ENCODE data around the gene RPH3AL.
"Not testable (repeated sequence)": the region's sequence is repeated elsewhere in the genome, so short reads cannot be mapped to it uniquely, and the experiment has no call there.

Gene RPH3AL

DNA sequence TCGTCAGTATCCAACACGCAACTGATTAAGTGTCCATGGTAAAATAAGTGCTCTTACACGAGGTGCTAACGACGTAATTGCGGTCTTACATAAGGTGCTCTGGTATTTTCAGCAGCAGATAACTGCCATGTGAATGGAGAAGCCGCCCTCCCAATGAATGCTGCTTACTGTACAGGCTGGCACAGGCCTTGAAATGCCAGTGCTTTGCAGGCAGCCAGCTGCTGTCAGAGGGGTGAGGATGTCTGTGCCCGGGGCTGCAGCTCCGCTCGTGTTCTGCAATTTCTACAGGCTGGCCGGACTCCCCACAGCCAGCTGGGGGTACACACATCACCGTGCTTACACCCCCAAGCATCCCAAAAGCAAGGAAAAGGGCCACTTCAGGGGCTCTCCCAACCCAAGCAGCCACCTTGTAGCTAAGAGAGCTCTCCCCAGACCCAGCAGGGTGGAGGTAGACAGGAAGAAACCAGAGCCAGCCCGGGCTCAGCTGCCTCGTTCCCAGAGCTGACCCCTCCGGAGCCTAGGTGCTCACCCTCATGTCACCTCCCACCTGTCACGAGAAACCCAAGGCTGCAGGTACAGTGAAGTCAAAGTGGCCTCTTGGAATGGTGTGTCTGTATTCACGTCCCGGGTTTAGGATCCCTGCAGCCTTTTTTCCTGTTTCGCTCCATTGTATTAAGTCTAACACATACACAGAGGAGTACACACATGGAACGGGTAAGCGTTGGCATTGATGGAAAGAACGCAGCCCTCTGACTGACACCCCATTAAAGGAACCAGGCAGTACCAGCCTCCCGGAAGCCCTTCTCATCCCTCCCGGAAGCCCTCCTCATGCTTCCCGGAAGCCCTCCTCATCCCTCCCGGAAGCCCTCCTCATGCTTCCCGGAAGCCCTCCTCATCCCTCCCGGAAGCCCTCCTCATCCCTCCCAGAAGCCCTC, 27.2 kb upstream of the RPH3AL start:
- no peak for DNase-seq

DNA sequence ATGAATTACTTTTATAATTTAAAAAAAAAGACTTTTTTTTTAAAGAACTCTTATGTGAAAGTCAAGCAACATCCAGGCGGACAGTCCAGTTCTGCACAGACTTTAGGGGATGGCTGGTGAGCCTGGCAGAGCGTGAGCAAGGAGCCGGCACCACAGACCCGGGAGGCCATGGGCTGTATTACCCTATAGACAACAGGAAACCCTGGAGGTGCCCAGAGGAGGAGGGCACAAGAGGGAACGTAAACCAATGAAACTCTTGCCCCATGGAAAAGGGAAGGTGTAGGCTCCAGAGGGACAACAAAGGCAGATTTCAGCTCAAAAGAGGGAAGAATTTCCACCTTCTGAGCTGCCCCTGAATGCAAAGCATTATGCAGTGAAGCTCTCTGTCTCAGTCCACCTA, 25.5 kb upstream of the RPH3AL start:
- DNase-seq = no peak

DNA sequence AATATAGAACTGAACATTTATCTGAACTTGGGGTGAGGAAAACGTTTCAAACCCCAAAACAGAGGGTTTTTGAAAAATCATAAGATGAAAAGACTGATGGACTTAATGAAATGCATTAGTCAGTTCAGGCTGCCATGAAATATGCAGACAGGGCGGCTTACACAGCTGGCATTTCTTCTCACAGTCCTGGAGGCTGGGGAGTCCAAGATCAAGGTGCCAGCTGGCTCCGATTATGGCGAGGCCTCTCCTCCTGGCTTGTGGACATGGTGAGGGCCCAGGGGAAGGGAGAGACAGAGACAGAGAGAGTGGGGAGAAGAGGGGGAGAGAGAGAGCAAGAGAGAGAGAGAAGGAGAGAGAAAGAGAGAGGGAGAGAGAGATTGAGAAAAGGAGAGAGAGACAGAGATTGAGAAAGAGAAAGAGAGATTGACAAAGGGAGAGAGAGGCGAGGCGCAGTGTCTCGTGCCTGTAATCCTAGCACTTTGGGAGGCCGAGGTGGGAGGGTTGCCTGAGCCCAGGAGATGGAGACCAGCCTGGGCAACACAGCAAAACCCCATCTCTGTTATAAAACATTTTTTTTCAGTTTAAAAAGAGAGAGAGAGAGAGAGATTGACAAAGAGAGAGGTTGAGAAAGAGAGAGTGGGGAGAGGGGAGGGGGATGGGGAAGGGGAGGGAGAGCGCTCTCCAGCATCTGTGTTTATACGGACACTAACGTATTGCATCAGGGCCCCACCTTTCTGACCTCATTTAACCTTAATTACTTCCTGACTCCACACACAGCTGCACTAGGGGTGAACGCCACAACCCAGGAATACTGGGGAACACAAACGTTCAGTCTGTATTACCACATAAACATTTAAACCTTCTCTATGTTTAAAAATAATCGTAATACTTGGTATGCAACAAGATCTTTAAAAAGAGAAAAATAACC, 24.6 kb upstream of the RPH3AL start:
- DNase-seq = no peak

DNA sequence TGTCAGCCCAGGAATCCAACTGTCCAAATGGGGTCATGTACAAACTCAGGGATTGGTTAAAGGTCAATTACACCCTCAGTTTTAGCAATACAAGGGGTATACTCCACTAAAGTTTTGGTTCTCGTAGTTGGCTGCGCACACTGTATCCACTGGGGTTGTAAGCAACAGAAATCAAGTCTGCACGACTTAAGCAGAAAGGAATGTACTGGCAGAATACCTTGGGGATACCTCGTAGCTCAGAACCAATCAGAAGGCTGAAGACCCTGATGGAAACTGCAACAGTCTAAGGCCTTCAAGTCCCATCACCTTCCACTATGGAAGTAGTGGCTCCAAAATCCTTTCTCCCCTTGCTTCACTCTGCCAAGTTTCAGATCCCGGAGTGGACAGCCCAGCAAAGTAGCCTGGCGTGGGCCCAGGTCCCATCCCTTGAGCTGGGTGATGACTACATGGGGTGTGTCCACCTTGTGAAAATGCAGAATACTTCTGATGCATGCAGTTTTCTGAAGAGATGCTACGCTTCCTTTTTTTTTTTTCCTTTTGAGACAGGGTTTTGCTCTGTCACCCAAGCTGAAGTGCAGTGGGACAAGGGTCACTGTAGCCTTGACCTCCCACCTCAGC, 21.1 kb upstream of the RPH3AL start:
- no peak for DNase-seq

DNA sequence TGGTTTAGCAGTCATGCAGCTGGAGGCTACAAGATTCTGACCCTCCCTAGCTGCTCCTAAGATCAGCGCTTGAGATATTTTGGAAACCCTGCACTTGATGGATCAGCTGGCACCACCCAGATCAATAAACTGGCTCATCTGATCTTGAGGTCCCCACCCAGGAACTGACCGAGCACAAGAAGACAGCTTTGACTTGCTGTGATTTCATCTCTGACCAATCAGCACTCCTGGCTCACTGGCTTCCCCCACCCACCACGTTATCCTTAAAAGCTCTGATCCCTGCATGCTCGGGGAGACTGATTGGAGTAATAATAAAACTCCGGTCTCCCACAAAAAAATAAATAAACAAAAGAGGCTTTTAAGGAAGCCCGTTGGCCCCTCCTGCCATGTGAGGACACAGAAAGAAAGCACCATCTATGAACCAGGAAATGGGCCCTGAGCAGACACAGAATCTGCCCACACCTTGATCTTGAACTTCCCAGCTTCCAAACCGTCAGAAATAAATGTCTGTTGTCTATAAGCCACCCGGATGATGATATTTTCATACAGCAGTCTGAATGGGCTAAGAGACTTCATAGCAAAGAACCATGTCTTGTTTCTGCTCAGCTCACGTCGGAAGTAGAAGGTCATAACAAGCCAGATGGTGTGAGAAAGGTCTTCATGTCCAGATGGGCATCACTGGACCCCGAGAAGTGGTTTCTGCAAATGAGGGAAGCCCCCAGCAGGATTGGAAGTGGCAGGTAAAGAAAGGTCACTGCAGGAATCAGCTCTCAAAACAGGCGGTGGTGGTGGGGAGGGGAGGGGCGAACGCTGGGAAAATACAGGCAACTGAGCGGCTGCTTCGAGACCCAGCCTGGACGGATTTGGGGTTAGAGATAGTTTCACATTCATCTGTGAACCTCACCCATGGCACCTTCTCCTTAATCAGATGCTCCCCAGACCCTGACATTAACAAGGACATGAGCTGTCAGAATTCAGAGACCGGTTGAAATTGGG, 19.8 kb upstream of the RPH3AL start:
- no peak for DNase-seq

DNA sequence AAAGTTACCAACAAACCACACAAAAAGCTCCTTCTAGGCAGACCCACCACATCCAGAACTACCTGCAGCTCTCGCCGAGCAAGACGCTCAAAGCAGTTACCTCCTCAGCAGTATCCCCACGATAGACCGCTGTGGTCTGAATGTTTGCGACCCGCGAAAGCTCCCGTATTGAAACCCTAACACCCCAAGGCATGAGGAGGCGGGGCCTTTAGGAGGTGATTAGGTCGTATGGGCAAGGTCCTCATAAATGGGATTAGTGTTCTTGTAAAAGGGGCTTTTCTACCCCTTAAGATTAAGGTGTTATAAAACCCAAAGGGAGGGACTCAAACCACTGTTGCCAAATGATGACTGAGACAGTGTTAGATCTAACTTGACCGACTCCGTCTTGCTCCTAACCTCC, 19.0 kb upstream of the RPH3AL start:
- no peak for DNase-seq

DNA sequence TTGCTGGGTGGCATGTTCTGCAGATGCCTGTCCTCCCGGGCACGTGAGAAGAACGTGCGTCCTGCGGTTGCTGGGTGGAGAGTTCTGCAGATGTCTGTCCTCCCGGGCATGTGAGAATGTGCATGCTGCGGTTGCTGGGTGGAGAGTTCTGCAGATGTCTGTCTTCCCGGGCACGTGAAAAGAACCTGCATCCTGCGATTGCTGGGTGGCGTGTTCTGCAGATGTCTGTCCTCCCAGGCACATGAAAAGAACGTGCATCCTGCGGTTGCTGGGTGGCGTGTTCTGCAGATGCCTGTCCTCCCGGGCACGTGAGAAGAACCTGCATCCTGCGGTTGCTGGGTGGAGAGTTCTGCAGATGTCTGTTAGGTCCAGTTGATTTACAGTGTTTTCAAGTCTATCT, 15.0 kb upstream of the RPH3AL start:
- DNase-seq = not testable (repeated sequence)

DNA sequence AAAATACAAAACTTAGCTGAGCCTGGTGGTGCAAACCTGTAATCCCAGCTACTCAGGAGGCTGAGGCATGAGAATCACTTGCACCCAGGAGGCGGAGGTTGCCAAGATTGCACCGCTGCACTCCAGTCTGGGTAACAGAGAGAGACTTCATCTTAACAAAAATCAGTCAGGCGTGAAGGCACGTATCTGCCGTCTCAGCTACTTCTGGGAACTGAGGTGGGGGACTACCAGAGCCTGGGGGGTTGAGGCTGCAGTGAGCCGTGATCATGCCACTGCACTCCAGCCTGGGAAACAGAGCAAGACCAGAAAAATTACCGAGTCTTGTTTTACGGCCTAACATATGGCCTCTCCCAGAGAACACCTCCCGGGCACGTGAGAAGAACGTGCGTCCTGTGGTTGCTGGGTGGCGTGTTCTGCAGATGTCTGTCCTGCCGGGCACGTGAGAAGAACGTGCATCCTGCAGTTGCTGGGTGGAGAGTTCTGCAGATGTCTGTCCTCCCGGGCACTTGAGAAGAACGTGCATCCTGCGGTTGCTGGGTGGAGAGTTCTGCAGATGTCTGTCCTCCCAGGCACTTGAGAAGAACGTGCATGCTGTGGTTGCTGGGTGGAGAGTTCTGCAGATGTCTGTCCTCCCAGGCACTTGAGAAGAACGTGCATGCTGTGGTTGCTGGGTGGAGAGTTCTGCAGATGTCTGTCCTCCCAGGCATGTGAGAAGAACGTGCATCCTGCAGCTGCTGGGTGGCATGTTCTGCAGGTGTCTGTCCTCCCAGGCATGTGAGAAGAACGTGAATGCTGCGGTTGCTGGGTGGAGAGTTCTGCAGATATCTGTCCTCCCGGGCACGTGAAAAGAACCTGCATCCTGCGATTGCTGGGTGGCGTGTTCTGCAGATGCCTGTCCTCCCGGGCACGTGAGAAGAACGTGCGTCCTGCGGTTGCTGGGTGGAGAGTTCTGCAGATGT, 14.3 kb upstream of the RPH3AL start:
- peak; percentile 14 for DNase-seq

DNA sequence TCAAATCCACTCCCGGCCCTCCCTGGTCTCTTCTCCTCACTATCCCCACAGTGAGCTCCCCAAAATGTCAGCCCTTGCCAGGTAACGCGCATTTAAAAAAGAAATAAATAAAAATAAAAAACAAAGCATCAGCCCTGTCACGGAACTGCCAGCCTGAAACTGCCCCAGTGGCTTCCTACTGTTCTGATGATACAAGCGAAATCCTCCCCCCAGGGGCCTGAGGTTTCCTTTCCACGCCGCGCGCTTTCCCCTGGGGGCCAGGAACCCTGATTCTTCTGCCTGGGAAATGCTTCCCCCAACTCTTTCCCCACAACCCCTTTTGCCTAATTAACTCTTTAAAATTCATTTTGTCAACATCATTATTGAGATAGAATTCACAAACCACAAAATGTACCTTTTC, 12.2 kb upstream of the RPH3AL start:
- no peak for DNase-seq

DNA sequence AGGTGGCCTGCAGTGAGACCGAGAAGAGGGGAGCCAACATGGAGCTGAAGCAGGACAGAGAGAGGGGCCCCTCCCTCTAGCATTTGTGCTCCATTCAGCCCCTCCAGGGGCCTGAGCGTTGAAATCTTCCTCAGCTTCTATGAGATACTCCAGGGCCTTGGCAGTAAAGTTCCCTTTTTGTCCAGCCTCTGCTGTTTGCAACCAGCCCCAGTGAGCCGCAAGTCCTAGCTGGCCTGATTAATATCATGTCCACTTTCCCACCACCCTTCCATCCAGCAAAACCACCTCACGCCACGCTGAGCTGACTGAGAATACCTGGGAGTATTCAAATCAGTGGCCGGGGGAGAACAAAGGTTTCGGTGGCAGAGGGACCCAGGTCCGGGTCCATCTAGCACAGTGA, 11.7 kb upstream of the RPH3AL start:
- no peak for DNase-seq

DNA sequence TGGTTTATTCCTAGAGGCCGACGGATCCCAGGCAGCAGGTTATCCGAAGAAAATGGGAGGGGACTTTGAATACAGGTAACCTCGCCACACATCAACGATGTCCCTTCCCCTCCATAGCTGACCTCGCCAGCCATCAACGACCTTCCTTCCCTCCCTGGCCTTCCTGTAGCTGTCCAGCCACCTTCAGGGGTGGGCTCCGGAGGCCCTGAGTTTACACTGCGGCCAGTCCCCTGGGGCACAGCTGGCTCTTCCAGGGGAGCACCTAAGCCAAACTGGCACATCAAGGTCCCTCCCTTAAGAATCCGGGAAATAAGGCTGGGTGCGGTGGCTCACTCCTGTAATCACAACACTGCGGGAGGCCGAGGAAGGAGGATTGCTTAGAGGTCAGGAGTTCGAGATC, 10.1 kb upstream of the RPH3AL start:
- no peak for DNase-seq

DNA sequence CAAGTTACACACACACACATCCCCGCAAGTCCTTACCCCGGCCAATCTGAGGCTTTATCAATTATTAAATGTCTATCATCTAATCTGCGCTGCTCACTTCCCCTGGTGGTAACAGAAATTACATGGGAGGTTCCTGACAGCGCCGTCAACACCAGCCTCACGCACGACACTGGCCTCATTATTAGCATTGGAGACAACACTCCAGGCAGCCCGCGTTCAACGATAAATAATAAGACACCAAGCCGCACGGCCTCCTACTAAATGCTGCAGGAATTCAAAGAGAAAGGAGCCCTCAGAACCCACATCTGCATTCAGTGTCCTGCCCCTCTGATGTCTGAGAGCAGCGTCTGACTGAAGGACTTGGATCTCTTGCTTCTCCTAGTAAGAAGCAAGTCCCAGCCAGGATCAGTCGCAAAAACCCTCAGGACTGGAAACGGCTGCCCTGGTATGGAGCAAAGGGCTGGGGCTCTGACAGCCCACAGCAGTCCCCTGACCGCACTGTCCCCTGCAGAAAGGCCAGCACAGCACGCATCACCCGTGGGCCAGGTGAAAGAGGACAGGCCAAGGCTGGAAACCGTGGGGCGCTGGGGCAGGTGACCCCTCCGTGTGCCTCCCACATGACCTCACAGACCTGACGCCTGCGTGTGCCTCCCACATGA, 7.6 kb upstream of the RPH3AL start:
- DNase-seq = no peak

DNA sequence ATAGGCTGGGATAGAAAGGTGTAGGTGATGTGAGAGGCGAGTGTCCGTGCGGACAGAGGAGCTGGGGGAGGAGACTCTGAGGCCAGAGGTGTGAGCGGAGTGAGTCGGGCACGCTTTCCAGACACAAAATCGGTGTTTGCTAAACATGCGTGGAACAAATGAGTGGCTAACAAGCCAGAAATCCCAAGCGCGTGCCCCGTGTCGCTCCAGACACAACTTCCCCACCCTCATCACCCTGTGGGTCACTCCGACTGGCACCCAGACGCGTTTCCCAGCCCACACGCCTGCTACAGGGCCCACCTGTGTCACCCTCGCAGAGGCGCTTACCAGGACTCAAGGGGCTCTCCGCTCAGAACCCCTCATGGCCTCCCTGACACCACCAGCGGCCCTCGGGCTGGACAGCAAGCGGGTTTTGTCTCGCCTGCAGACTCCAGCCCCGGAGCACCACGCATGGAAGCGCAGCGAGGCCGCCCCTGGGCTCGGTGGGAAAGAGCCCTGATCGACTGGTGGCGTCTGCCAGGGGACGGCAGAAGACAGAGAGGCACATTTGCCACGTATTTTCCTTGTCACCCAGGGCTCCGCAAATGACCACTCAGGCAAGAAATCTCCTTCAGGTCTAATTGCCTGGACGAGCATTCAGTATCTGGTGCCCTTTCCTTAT, 6.0 kb upstream of the RPH3AL start:
- no peak for DNase-seq

DNA sequence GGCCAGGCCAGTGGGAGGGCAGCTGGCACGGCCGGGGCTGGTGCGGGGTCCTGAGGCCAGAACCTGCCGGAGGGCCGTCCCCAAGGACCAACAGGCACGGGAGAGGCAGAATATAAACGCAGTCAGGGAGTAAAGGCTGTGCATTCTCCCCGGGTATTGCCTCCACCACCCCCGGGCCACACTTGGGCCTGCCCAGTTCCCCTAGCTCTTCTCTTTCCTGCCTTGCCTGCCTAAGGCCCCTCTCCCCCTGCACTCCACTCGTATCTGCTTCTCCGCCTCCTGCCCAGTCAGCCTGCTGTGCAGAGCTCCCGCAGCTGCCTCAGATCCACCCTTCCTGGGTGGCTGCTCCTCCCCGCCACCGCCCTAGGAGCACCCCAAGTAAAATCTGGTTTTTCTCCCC, 5.0 kb upstream of the RPH3AL start:
- no peak for DNase-seq

DNA sequence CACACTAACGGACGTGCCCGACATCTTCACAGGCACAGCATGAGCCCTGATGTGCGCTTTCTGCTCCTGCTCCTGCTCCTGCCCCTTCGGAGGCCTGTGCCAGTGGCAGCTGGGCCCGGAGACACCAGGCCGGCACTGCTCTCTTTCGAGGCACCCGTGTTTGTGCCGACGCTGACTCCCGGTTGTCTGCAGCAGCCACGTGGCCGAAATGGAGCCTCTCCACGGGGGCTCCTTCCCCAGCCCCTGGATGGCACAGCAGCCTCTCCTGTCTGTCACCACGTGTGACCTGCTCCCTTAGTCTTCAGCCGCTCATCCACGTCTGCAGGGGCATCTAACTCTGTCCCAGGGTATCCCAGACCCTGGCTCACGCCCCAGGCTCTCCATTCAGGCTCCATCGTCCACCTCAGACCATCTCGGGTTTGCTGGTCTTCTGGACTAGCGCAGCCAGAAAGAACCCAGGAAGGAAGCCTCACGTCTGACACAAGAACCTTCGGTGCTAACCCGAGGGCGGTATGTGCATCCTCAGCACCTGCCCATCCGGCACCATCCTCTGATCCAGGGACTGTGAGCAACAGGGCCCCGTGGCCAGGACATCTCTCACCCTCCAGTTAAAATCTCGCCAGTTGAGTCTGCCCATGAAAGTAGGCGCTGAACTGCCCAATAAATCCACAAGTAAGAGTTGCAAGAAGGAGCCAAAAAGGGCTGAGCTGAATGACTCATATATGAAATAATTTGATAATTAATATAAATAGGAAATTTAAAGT, 4.2 kb upstream of the RPH3AL start:
- DNase-seq = no peak

DNA sequence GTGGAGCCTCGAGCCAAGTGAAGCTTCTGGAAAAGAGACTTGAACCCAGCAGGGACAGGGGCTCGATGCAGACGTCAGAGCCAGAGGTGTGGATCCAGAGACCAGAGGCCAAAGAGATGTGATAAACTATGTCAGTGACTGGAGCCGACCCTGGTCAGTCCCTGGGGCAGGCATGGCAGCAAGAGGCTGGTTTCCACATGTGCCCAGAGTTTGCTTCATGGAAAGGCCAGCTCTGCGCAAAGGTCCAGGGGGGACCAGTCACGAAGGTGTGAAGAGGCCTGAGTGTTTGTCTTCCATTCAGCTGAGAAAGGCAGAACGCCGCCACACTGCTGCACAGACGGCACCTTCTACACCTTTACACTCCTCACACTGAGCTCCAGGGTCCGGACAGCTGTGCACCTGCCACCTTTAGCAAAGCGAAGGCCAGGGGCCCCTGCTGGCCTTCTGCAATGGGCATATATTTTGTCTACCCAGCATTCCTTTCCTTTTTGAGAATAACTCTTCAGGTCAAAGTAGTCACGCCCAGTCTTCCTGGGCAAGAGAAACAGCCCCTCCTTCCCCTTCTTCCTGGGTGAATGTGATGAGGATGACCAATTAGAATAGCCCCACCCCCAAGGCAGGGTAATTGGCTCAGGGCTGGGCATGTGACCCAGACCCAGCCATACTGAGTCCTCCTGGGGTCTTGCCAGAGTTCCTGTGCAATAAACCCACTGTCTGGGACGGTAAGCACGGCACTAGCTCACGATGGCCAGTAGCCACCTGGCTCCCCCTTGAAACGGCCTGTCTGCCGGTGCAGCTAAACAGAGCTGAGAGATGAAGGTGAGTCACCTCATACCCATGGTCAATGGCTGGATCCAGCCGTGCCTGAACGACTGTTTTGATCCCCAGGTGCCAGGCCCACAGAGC, 2.3 kb upstream of the RPH3AL start:
- DNase-seq = no peak

DNA sequence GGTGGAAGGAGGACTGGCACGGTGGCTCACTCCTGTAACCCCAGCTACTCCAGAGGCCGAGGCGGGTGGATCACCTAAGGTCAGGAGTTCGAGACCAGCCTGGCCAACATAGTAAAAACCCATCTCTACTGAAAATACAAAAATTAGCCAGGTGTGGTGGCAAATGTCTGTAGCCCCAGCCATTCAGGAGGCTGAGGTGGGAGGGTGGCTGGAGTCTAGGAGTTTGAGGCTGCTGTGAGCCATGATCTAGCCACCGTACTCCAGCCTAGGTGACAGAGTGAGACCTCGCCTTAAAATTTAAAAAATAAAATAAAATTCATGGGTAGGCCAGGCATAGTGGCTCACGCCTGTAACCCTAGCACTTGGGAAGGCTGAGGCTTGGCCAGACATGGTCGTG, 1.2 kb upstream of the RPH3AL start:
- no peak for DNase-seq
